ENCODE results near the gene TRIM9.

Gene TRIM9

GRCh38 chr14:50970886-50971781 lies 123.8 kb downstream of the TRIM9 start:
- TF ChIP-seq CTCF (IDR thresholded peaks at IDR 0.05; ENCODE audit: low read depth, low read length) = no peak
- no peak overlapping the region for H3K4me3 ChIP-seq (ENCODE audit: low read depth, low read length)

GRCh38 chr14:50967790-50968189 lies 127.1 kb downstream of the TRIM9 start:
- TF ChIP-seq CTCF (IDR thresholded peaks at IDR 0.05; ENCODE audit: low read depth, low read length) = no peak

GRCh38 chr14:50967103-50967502 lies 127.8 kb downstream of the TRIM9 start:
- TF ChIP-seq CTCF (IDR thresholded peaks at IDR 0.05; ENCODE audit: low read depth, low read length) = no peak
- H3K4me3 ChIP-seq (ENCODE audit: low read depth, low read length) = no peak overlapping the region

More at GRCh38 chr14:50967790-50968189, 127.1 kb downstream of the TRIM9 start:
- H3K4me3 ChIP-seq (ENCODE audit: low read depth, low read length) = no peak overlapping the region

- no peak overlapping the region for H3K4me3 ChIP-seq (ENCODE audit: low read depth, low read length)
- TF ChIP-seq CTCF (IDR thresholded peaks at IDR 0.05; ENCODE audit: low read depth, low read length) = no peak
Observed at GRCh38 chr14:50964683-50965390, 130.1 kb downstream of the TRIM9 start.

GRCh38 chr14:50963919-50964318 lies 131.0 kb downstream of the TRIM9 start:
- no peak overlapping the region for H3K4me3 ChIP-seq (ENCODE audit: low read depth, low read length)
- no peak for TF ChIP-seq CTCF (IDR thresholded peaks at IDR 0.05; ENCODE audit: low read depth, low read length)

- no peak for TF ChIP-seq CTCF (IDR thresholded peaks at IDR 0.05; ENCODE audit: low read depth, low read length)
- H3K4me3 ChIP-seq (ENCODE audit: low read depth, low read length) = peak overlapping the region; percentile 20; the same call in 1 of the 2 replicates
Observed at GRCh38 chr14:50961605-50962221, 133.2 kb downstream of the TRIM9 start.

Data from WI38 (cell line).